ENCODE results near the gene SLC25A23.

DNA sequence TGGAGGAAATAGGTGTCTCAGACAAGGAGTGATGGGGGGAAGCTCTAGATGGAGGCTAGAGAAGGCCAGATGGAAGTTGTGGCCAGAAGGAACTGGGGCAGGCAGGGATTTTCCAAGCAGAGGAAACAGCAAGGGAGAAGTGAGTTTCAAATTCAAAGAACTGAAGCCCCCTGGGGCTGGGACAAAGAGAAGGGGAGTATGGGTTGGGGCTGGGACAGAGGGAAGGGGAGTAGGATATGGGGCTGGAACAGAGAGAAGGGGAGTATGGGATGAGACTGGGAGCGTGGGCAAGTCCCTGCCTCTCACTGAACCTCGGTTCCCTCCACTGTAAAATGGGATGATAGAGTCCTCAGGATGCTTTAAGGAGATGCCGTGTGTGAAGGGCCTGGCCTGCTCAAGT, 64.8 kb downstream of the SLC25A23 start:
- TF ChIP-seq, protein P1, sequence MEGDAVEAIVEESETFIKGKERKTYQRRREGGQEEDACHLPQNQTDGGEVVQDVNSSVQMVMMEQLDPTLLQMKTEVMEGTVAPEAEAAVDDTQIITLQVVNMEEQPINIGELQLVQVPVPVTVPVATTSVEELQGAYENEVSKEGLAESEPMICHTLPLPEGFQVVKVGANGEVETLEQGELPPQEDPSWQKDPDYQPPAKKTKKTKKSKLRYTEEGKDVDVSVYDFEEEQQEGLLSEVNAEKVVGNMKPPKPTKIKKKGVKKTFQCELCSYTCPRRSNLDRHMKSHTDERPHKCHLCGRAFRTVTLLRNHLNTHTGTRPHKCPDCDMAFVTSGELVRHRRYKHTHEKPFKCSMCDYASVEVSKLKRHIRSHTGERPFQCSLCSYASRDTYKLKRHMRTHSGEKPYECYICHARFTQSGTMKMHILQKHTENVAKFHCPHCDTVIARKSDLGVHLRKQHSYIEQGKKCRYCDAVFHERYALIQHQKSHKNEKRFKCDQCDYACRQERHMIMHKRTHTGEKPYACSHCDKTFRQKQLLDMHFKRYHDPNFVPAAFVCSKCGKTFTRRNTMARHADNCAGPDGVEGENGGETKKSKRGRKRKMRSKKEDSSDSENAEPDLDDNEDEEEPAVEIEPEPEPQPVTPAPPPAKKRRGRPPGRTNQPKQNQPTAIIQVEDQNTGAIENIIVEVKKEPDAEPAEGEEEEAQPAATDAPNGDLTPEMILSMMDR (IDR thresholded peaks at IDR 0.05; ENCODE audit: low read length): no peak
- no peak for TF ChIP-seq EZH2 (IDR thresholded peaks at IDR 0.05; ENCODE audit: borderline replicate concordance, low read length)

All from OCI-LY1 (cell line).